ENCODE measurements around the gene DRG1.
"Not testable (repeated sequence)": the region's sequence is repeated elsewhere in the genome, so short reads cannot be mapped to it uniquely, and the experiment has no call there.

DRG1 gene, protein sequence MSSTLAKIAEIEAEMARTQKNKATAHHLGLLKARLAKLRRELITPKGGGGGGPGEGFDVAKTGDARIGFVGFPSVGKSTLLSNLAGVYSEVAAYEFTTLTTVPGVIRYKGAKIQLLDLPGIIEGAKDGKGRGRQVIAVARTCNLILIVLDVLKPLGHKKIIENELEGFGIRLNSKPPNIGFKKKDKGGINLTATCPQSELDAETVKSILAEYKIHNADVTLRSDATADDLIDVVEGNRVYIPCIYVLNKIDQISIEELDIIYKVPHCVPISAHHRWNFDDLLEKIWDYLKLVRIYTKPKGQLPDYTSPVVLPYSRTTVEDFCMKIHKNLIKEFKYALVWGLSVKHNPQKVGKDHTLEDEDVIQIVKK

DNA sequence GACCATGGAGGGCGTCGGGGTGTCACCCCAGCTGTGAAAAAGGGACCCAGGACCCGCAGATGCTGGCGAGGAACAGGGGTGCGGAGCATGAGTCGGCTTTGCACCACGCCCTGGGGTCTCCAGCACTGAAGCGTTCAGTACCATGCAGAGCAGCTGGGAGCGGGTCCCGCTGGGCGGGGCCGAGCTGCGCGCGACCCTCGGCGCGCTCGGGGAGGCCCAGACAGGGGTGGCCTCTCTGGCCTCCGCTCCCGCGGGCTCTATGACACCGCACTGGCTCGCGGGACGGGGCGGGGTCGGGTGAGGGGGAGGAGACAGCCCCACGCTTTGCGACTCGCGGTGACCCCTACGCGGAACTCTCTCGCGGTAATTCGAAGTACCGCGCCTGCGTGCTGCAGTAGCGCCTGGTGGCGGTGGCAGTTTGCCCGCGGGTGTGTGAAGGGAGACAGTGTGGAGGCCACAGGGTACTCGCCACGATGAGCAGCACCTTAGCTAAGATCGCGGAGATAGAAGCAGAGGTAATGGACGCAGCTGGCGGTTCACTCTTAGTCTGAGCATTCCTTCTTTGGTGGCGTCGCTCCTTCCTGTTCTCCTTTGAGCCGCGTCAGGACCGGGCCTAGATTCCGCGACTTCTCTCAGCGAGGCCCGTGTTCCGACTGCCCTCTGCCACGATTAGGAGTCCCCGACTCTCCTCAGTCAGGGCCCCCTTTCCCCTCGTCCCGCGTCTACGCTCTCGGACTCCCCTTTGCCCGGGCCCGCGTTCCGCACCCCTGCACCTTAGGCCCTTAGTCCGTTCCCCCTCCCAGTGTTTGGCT is at the start of gene DRG1:
Gene DRG1 (plus strand): TSS at position 394 of the 812 bp plus-strand sequence. CDS start 80 bp downstream, at position 474.
- peak; percentile 86 for DNase-seq (ENCODE audit: low spot score)

DNA sequence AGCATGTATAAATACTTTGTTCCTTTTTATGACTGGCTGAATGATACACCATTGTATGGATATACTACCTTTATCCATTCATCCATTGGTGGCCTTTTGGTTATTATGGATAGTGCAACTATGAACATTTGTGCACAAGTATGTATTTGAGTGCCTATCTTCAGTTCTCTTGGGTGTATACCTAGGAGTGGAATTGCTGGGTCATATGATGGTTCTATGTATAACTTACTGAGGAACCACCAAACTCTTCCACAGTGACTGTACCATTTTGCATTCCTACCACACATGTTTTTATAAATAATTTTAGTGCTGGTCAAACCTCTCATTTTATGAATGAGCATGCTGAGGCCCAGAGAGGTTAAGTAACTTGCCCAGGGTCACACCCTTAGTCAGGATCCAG is 49.4 kb upstream of the DRG1 start:
- no peak for DNase-seq (ENCODE audit: low spot score)

DNA sequence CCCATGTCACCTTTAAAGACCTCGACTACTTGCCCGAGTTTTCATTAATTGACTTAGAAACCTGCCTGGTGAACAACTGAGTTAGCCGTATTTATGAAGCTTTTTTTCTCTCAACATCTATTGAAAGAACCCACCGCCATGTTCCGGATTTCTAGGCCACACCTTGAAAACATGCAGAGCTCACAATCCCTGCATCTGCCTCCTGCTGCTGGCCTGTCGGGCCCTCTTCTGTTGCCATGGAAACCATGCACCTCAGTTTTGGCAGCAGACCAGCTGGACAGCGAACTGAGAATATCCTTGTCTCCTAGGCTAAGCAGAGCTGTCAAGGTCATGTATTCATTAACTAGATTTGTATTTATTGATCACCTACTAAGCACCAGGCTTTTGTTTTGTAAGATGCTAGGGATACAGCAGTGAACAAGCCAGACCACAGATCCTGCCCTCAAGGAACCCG is 49.0 kb upstream of the DRG1 start:
- peak; percentile 79 for DNase-seq (ENCODE audit: low spot score)

DNA sequence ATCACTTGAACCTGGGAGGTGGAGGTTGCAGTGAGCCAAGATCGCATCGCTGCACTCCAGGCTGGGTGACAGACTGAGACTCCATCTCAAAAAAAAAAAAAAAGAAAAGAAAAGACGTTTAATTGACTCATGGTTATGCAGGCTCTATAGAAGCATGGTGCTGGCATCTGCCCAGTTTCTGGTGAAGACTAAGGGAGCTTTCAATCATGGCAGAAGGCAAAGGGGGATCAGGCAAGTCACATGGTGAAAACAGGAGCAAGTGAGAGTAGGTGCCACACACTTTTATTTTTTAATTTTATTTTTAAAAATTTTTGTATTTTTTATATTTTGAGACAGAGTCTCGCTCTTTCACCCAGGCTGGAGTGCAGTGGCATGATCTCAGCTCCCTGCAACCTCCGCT is 44.9 kb upstream of the DRG1 start:
- DNase-seq (ENCODE audit: low spot score) = no peak

DNA sequence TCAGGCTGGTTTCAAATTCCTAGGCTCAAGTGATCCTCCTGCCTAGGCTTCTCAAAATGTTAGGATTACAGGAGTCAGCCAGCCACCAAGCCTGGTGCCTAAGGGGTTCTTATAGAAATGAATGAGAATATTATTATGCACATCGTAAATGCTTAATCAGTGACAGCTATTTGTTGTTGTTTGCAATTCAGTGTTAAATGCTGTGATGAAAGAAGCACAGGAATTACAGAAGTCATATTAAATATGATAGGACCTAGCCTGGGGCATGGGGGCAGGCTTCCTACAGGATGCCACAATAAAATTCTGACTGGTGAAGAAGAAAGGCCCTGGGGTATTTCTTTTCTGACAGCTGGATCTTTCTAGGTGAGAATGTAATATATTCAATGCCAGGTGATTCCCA is 39.4 kb upstream of the DRG1 start:
- DNase-seq (ENCODE audit: low spot score) = no peak

DNA sequence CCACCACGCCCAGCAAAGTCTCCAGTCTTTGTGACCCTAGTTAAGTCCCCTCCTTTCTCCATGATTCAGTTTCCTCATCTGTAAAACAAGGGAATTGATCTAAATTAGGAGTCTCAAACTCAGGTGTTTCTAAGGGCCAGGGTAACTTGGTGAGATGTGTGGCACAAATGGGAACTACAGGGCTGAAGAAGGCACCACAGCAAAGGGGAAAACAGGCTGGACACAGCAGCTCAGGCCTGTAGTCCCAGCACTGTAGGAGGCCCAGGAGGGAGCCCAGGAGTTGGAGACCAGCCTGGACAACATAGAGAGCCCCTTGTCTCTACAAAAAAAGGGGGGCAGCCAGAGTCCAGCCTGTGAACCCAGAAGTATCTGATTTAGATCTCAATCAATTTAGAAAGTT is 37.7 kb upstream of the DRG1 start:
- no peak for DNase-seq (ENCODE audit: low spot score)

DNA sequence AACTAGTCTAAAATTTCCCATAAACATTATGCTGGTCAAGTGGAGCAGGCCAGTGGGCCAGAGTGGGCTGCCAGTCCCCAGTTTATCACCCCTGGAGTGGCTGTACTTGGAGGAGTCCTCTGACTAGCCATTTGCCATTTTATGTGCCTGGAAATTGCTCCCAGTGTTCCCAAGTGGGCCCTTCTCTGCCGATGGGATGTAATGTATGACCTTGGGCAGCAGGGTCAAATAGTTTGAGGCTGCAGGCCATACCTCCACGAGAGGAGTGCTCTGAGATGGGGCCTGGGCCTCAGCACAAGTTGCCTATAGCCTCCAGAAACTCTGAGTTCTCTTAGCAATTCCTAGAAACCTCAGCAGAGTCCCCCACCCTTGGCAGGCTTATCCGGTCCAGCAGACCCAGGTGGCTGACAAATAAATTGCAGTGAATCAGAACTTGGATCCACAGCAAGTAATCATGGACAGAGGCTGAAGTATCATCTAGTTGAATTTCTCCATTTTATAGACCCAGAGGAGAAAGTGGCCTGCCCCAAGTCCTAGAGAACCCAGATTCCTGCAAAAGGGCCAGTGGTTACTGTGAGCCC is 35.4 kb upstream of the DRG1 start:
- no peak for DNase-seq (ENCODE audit: low spot score)

DNA sequence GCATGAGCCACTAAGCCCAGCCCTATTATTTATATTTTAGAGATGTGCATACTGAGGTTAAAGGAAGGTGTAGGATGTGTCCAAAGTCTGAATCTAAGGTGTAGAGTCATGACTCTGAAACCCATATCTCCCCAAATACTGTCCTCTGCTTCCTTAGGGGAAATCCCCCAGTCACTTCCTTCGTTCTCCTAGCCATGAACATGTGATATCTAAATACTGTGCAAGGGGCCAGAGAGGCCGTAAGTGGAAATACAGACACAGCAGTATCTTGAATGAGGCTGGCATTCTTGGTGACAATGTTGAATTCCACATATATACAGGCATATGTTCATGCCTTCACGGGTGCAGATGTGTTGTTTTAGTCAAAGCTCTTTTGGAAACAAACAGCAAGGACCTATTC is 32.0 kb upstream of the DRG1 start:
- no peak for DNase-seq (ENCODE audit: low spot score)

DNA sequence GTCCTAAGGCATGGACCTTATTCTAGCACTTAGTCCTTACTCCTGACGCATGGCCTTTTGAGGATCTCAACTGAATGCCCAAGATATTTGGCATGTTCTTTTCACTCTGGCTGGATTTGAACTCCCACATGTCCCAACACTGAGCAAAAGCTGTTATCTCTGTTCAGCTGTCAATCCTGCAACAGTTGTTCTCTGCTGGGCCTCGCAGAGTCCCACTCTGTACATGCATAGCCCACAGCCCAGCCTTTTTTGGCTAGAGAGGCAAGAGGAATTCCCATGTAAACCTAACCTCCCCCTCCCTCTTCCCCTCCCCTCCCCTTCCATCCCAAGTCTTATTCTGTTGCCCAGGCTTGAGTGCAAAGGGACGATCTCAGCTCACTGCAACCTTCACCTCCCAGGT is 21.8 kb upstream of the DRG1 start:
- DNase-seq (ENCODE audit: low spot score) = no peak

DNA sequence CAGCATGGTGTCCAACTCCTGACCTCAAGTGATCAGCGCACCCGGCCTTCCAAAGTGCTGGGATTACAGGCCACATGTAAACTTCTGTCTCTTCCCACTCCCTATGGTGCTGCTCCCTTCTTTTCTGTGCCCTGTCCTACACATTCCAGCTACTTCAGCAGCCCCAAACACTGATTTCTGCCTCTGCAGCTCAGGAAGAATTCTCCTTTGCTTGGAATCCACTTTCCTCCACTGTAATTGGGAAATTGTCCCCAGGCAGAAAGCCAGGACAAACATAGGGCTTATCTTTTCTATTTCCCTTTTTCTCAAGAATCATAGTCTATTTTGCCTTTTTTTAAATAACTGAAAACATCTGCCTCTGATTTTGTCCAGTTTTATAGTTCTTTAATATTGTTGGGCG is 21.3 kb upstream of the DRG1 start:
- no peak for DNase-seq (ENCODE audit: low spot score)

DNA sequence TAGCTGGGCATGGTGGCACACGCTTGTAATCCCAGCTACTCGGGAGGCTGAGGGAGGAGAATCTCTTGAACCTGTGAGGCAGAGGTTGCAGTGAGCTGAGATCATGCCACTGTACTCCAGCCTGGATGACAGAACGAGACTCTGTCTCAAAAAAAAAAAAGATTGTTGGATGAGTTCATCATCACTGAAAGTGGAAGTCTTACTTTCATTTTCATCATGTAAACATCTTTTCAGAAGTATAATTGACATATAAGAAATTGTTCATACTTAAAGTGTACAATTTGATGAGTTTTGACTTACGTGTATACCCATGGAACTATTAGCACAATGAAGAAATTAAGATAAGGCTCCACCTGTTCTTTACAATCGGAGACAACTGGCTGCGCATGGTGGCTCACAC is 20.8 kb upstream of the DRG1 start:
- DNase-seq (ENCODE audit: low spot score) = not testable (repeated sequence)

DNA sequence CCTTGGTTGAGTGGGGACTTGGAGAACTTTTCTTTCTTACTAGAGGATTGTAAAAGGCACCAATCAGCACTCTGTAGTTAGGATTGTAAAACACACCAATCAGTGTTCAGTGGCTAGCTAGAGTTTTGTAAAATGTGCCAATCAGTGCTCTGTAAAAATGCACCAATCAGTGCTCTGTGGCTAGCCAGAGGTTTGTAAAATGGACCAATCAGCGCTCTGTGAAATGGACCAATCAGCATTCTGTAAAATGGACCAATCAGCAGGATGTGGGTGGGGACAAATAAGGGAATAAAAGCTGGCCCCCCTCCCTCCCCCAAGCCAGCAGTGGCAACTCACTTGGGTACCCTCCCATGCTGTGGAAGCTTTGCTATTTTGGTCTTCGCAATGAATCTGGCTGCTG is 5.5 kb upstream of the DRG1 start:
- DNase-seq (ENCODE audit: low spot score) = no peak

DNA sequence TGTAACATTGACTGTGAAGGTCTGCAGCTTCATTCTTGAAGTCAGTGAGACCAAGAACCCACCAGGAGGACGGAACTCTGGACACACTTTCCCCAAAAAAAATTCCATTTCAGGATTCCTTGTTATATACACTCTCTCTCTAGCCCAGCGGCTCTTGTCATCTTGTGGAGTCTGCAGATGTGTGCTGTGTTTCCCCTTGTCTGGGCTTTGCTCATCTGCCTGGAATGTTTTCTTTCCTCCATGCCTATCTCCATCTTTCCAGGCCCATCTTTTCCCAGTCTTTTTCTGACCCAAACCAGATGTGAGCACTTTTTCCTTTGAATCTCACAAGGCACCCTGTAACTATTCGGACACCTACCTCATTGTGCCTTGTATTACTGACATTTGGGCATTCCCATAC is 5.1 kb upstream of the DRG1 start:
- DNase-seq (ENCODE audit: low spot score) = no peak

DNA sequence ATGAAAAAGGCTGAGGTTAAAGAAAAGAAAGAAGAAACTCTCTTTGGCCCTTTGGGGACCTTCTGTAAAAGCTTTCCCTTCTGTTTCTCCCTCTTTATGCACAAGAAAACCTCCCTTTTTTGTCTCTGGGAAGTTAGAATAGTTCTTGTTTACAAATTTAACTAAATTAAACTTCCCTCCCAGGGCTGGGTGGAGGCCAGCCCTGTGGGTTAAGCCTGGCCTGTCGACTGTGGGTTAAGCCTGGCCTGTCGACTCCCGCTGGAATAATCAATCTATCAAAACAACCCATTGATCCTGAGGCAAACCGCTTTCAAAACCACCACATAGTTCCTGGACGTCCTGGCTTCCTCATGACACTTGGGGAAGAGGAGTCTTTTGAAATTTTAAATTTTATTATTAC is 1.2 kb upstream of the DRG1 start:
- DNase-seq (ENCODE audit: low spot score) = no peak

DNA sequence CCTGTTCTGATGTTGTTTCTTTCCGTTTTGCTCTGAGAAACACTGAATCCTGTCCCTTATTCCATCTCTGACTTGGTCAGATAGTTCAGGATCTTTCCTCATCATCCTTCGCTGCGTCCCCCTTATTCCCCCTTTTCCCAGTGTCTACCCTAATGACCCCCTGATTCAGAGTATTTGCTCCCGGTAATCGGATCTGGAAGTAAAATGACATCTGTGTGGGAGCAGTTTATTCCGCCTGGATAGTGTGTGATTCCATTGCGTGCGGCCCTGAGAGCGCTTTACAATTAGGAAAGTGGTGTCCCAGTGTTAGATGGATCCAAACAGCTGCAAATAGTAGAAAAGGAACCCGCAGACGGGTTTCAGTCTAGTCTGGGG is 606 bp downstream of the DRG1 start:
- DNase-seq (ENCODE audit: low spot score) = peak; percentile 23

DNA sequence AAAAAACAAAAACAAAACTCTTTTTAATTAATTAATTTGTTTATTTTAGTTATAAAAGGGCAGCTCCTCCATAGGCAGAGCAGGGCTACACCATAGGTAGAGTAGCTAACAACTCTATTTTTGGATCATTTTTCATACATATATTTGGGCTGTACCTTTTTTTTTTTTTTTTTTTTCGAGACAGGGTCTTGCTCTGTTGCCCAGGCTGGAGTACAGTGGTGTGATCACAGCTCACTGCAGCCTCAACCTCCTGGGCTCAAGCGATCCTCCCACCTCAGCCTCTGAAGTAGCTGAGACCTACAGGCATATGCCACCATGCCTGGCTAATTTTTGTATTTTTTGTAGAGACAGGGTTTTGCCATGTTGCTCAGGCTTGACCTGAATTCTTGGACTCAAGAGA is 2.9 kb downstream of the DRG1 start:
- not testable (repeated sequence) for DNase-seq (ENCODE audit: low spot score)

DNA sequence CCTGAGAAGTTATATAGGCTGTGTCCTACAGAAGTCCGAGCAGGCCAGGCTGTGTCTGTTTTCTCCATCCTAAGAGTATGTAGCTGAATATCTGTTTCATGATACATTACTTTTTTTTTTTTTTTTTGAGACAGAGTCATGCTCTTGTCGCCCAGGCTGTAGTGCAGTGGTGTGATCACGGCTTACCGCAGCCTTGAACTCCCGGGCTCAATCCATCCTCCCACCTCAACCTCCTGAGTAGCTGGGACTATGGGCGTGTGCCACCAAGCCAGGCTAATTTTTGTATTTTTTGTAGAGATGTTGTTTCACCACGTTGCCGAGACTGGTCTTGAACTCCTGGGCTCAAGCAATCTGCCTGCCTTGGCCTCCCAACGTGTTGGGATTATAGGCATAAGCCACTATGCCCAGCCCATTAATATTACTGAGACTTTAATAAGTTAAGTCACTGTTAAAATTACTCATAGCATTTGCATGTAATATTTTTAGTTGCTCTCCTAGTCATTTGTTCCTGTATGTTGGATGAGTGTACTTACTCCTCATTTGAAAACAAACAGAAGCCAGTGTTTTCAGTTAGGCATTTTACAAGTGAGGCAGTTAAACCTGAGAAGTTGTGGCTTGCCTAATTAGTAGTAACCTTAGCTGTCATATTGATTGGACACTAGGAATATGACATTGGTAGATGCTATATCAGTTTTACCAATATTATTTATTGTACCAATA is 26.1 kb downstream of the DRG1 start:
- DNase-seq (ENCODE audit: low spot score) = no peak

DNA sequence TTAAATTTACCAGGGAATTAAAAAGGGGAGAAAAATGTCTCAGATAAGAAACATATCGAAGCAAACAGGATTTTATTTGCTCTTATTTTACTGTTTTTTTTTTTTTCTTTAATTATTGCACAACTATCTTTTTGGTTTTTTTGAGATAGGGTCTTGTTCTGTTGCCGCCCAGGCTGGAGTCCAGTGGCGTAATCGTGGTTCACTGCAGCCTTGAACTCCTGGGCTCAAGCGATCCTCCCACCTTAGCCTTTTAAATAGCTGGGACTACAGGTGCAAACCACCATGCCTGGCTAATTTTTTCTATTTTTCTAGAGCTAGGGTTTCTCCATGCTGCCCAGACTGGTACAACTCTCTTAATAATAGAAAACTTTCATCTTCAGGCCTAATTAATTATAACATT is 32.5 kb downstream of the DRG1 start:
- no peak for DNase-seq (ENCODE audit: low spot score)

DNA sequence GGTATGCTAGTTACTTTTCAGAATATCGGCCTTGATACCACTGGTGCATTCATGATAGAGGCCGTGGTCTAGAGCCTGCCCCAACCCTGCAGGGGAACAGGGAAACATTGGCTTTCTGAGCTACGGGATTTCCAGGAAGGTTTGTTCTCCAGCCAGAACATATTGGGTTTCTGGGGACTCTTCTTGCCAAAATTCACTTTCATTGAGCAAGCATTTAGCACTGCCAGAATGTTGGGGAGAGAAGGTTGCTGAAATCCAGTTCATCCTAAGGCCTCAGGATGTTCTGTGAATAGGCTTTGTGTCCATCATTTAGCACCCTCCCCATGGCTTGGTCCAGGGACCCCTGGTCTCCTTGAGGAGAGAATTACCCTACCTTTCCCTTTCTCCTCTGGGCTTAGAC is 36.7 kb downstream of the DRG1 start:
- no peak for DNase-seq (ENCODE audit: low spot score)

DNA sequence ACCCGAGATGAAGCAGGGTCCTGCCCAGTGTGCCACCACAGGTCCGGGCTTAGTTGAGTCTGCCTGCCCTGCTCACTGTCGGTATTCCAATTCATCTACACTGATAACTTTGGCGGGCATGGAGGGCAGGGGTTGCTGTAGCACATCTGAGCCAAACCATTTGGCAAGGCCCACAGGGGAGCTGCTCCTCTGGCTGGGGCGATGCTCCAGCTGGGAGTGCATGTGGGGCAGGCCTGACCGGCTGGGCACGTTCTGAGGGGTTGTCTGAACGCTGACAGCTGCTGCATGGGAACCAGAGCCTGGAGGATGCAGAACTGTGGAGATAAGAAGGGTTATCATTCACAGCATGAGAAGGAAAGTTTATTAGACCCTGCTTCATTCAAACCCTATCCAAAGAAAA is 40.4 kb downstream of the DRG1 start:
- DNase-seq (ENCODE audit: low spot score) = no peak

DNA sequence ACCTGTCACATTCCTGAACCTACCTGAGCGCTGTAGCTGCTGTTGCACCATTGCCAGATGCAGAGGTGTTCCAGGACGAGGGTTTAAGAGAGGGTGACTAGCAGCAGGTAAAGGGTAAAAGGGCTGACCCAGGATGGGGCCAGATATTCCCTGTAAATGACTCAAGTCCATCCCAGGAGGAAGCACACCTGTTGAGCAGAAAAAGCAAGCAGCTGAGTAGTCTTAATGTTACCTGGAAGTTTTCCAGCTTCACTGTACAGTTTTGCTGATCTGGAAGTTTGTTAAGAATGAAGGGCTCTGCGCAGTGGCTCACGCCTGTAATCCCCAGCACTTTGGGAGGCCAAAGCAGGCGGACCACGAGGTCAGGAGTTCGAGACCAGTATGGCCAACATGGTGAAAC is 41.3 kb downstream of the DRG1 start:
- DNase-seq (ENCODE audit: low spot score) = no peak

DNA sequence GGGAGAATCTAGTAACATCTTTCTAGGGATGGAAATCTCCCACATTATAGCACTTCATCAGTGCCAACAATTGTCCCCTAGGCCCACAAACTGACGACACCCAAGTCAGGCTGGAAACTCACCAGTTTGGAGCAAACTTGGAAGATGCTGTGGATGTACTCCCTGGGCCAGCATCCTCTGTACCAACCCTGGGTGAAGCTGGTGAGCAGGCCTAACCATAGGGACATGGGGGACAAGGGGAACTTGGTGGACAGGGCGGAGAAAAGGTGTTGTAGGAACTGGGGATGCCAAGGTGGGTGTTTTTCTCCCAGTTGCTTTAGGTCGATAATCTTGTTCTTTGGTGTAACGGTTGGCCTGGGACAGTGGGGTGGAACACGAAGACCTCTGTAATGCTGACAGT is 42.2 kb downstream of the DRG1 start:
- DNase-seq (ENCODE audit: low spot score) = no peak

Measured in HuH-7.5 (cell line).